ENCODE data around the gene TEKTIP1.

Gene TEKTIP1

GRCh38 chr19:3575260-3575741, 36.3 kb downstream of the TEKTIP1 start:
- Histone ChIP-seq H3K9ac (no peak overlapping the region), H3K27ac (no peak overlapping the region), H3K4me3 (IDR thresholded peaks at IDR 0.05; ENCODE audit: insufficient read depth, low read depth, low read length) (no peak overlapping the region), H3K36me3 (ENCODE audit: insufficient read depth) (no peaks in the 10 kb centered on the region), H3K79me2 (ENCODE audit: insufficient read depth, low read depth) (peaks cover 5% of the 10 kb centered on the region; the same call in 1 of the 2 replicates), H2AFZ (ENCODE audit: low read depth) (no peak overlapping the region), H3K4me1 (ENCODE audit: low read depth, poor library complexity, severe bottlenecking) (peaks cover 3% of the 10 kb centered on the region), H3K4me2 (no peak overlapping the region), H4K20me1 (ENCODE audit: insufficient read depth) (no peaks in the 10 kb centered on the region), H3K27me3 (ENCODE audit: insufficient read depth, low read depth) (no peaks in the 10 kb centered on the region)
- no peak for TF ChIP-seq CTCF (conservative IDR thresholded peaks at IDR 0.05; ENCODE audit: low read depth, low read length)

GRCh38 chr19:3575949-3576673, 37.1 kb downstream of the TEKTIP1 start:
- H3K9ac ChIP-seq, result no peak overlapping the region
- H3K4me1 ChIP-seq (ENCODE audit: low read depth, poor library complexity, severe bottlenecking), result peaks cover 3% of the 10 kb centered on the region
- no peaks in the 10 kb centered on the region for H4K20me1 ChIP-seq (ENCODE audit: insufficient read depth)
- no peaks in the 10 kb centered on the region for H3K36me3 ChIP-seq (ENCODE audit: insufficient read depth)
- H3K79me2 ChIP-seq (ENCODE audit: insufficient read depth, low read depth), result peaks cover 5% of the 10 kb centered on the region; the same call in 1 of the 2 replicates
- no peaks in the 10 kb centered on the region for H3K27me3 ChIP-seq (ENCODE audit: insufficient read depth, low read depth)
- no peak overlapping the region for H3K4me2 ChIP-seq
- no peak overlapping the region for H3K27ac ChIP-seq
- H2AFZ ChIP-seq (ENCODE audit: low read depth), result no peak overlapping the region
- no peak for TF ChIP-seq CTCF (conservative IDR thresholded peaks at IDR 0.05; ENCODE audit: low read depth, low read length)
- no peak overlapping the region for H3K4me3 ChIP-seq (IDR thresholded peaks at IDR 0.05; ENCODE audit: insufficient read depth, low read depth, low read length)

GRCh38 chr19:3576696-3577443, 37.9 kb downstream of the TEKTIP1 start:
- no peaks in the 10 kb centered on the region for H3K27me3 ChIP-seq (ENCODE audit: insufficient read depth, low read depth)
- H4K20me1 ChIP-seq (ENCODE audit: insufficient read depth), result no peaks in the 10 kb centered on the region
- H2AFZ ChIP-seq (ENCODE audit: low read depth), result no peak overlapping the region
- no peak overlapping the region for H3K4me2 ChIP-seq
- no peaks in the 10 kb centered on the region for H3K36me3 ChIP-seq (ENCODE audit: insufficient read depth)
- no peak for TF ChIP-seq CTCF (conservative IDR thresholded peaks at IDR 0.05; ENCODE audit: low read depth, low read length)
- H3K4me3 ChIP-seq (IDR thresholded peaks at IDR 0.05; ENCODE audit: insufficient read depth, low read depth, low read length), result no peak overlapping the region
- H3K79me2 ChIP-seq (ENCODE audit: insufficient read depth, low read depth), result peaks cover 5% of the 10 kb centered on the region; the same call in 1 of the 2 replicates
- H3K27ac ChIP-seq, result no peak overlapping the region
- no peak overlapping the region for H3K9ac ChIP-seq
- H3K4me1 ChIP-seq (ENCODE audit: low read depth, poor library complexity, severe bottlenecking), result peaks cover 3% of the 10 kb centered on the region

- Histone ChIP-seq H4K20me1 (ENCODE audit: insufficient read depth) (no peaks in the 10 kb centered on the region), H3K4me3 (IDR thresholded peaks at IDR 0.05; ENCODE audit: insufficient read depth, low read depth, low read length) (no peak overlapping the region), H2AFZ (ENCODE audit: low read depth) (no peak overlapping the region), H3K79me2 (ENCODE audit: insufficient read depth, low read depth) (peaks cover 5% of the 10 kb centered on the region; the same call in 1 of the 2 replicates), H3K36me3 (ENCODE audit: insufficient read depth) (no peaks in the 10 kb centered on the region), H3K4me2 (no peak overlapping the region), H3K27ac (no peak overlapping the region), H3K4me1 (ENCODE audit: low read depth, poor library complexity, severe bottlenecking) (no peaks in the 10 kb centered on the region), H3K9ac (no peak overlapping the region), H3K27me3 (ENCODE audit: insufficient read depth, low read depth) (no peaks in the 10 kb centered on the region)
- TF ChIP-seq CTCF (conservative IDR thresholded peaks at IDR 0.05; ENCODE audit: low read depth, low read length), result no peak
Measured at GRCh38 chr19:3577723-3578344, 38.9 kb downstream of the TEKTIP1 start.
